ENCODE measurements around the gene SLC9A1. TPM values are rescaled to one million over a fixed set of nuclear protein-coding genes. Genes with fewer than 3 reads are reported as not detected.
A peak's percentile ranks its signal among the peaks of the same experiment; 100 is the strongest.

The SLC9A1 gene
- total and polyA plus RNA-seq, 2 of the 8 experiments (the other 6 are each of a cell fraction or from before 2014, with no cell fraction given): 11.3 to 25.1 TPM

GRCh38 chr1:27141266-27142003 is 13.5 kb downstream of the SLC9A1 start:
- Histone ChIP-seq H3K79me2 (ENCODE audit: control insufficient read depth in 1 of 2, insufficient read depth in 2 of 2, low read length in 2 of 2) (peaks cover 0 to 25% of the 10 kb centered on the region in 2 experiments; a peak in 2 of 4 replicates), H3K4me2 (ENCODE audit: insufficient read depth in 1 of 2, low read depth in 2 of 2, low read length in 2 of 2) (peak overlapping the region; percentile 24 to 29), H2BK12ac (ENCODE audit: low read depth, low read length) (no peak overlapping the region), H3K27ac (ENCODE audit: low read depth, low read length) (no peak overlapping the region), H3K23me2 (ENCODE audit: low read depth, low read length) (no peaks in the 10 kb centered on the region; the same call in 1 of the 2 replicates), H4K5ac (ENCODE audit: insufficient read length, low read depth, low read length) (no peak overlapping the region), H4K91ac (replicated peaks; ENCODE audit: insufficient read length, low read length) (no peak overlapping the region), H3K23ac (ENCODE audit: insufficient read length) (no peak overlapping the region), H3K4ac (replicated peaks; ENCODE audit: insufficient read length, low read depth, low read length) (no peak overlapping the region), H3K79me1 (ENCODE audit: low read depth, low read length) (peaks cover 20% of the 10 kb centered on the region), H3K56ac (replicated peaks; ENCODE audit: insufficient read length, low read depth, low read length) (no peak overlapping the region), H3K14ac (ENCODE audit: insufficient read length) (no peak overlapping the region), H2AFZ (ENCODE audit: low read length) (no peak overlapping the region), H2BK120ac (replicated peaks; ENCODE audit: low read depth, low read length) (no peak overlapping the region), H2AK5ac (ENCODE audit: low read depth, low read length) (peak overlapping the region; percentile 19; the same call in 1 of the 2 replicates), H4K8ac (ENCODE audit: extremely low read depth, insufficient read depth, low read length) (no peak overlapping the region), H2BK5ac (ENCODE audit: low read depth, low read length) (peak overlapping the region; percentile 67; the same call in 1 of the 2 replicates), H3K27me3 (replicated peaks in 1 of 4; ENCODE audit: control insufficient read depth in 3 of 4, extremely low read depth in 1 of 4, insufficient read depth in 3 of 4, low read length in 3 of 4) (no peaks in the 10 kb centered on the region), H3K9ac (replicated peaks in 1 of 4; ENCODE audit: extremely low read depth in 1 of 4, low read depth in 3 of 4, low read length in 3 of 4) (no peak overlapping the region), H3K4me3 (ENCODE audit: extremely low read depth in 1 of 4, insufficient read depth in 2 of 4, low read depth in 3 of 4, low read length in 4 of 4) (no peak overlapping the region; a peak in 1 of 8 replicates), H3K18ac (ENCODE audit: extremely low read depth, low read length) (0 out of 2 replicates have a peak overlapping the region, but pooled peaks have one; percentile 72), H3K4me1 (replicated peaks in 1 of 4; ENCODE audit: control insufficient read depth in 3 of 4, insufficient read depth in 4 of 4, low read length in 3 of 4) (peaks cover 12 to 35% (median 25%) of the 10 kb centered on the region in 4 experiments), H3K36me3 (ENCODE audit: control insufficient read depth in 2 of 4, insufficient read depth in 4 of 4, low read length in 3 of 4) (no peaks in the 10 kb centered on the region), H3K9me3 (ENCODE audit: insufficient read depth in 2 of 2, low read depth in 1 of 2, low read length in 1 of 2) (no peaks in the 10 kb centered on the region), H2BK20ac (ENCODE audit: low read length) (0 out of 2 replicates have a peak overlapping the region, but pooled peaks have one; percentile 6), H4K20me1 (replicated peaks in 1 of 2; ENCODE audit: control insufficient read depth in 1 of 2, insufficient read depth in 2 of 2, low read length in 2 of 2) (peaks cover 0 to 3% of the 10 kb centered on the region in 2 experiments), H2BK15ac (ENCODE audit: low read length) (0 out of 2 replicates have a peak overlapping the region, but pooled peaks have one; percentile 12)
- FAIRE-seq (no peak), DNase-seq (ENCODE audit: low read depth in 1 of 2, low spot score in 2 of 2) (no peak)
- ChIA-PET POLR2A (ENCODE audit: partially characterized antibody) (interaction anchor here (0.6 to 14.5 kb wide), 5 partner anchors 7 to 90 kb away, joined by 3 to 257 read pairs (median 4); partner anchors contain the start of gene SLC9A1), CTCF (ENCODE audit: partially characterized antibody) (interaction anchor here (0.8 to 15.3 kb wide), 9 partner anchors 11 to 215 kb away, joined by 3 to 166 read pairs (median 13); partner anchors contain the start of gene SLC9A1)
- 63% methylated on average over 9 of the region's 9 CpGs; no CpG with 5 or more reads in 1 of the 2 experiments for WGBS, 2 experiments (ENCODE audit: extremely low coverage in 1 of 2, insufficient coverage in 1 of 2, insufficient read length in 1 of 2, insufficient replicate concordance in 2 of 2, low coverage in 1 of 2, low lambda C conversion rate in 2 of 2, missing lambda C conversion rate in 1 of 2)
- TF ChIP-seq RNF2 (IDR thresholded peaks at IDR 0.05; ENCODE audit: borderline replicate concordance, low read depth, low read length, missing control alignments, poor library complexity, severe bottlenecking) (no peak), KDM4A (IDR thresholded peaks at IDR 0.05; ENCODE audit: low read depth, low read length, severe bottlenecking) (peak; percentile 13), ASH2L (IDR thresholded peaks at IDR 0.05; ENCODE audit: low read length) (peak; percentile 16)

Data from H1 (cell line).